Stimulated activated CD8-positive, alpha-beta memory T cell treated with anti-CD3 and anti-CD28 coated beads, Interleukin-2, amount 100 ng/mL, for 48 hours (primary cell): ENCODE results near the gene KCNH1.

ENCODE experiments used
- DNase-seq, 2 donors: peaks; one replicate each; pipeline ENCODE4 v3.0.0-alpha.2; 2020; ENCODE audit warnings: low read depth in 2 of 2

Gene KCNH1

GRCh38 chr1:210878564-210878963 lies 255.4 kb downstream of the KCNH1 start:
- no peak for DNase-seq

GRCh38 chr1:210876275-210876674 lies 257.7 kb downstream of the KCNH1 start:
- DNase-seq, result no peak

- DNase-seq, result no peak
Measured at GRCh38 chr1:210866532-210866931, 267.4 kb downstream of the KCNH1 start.

- DNase-seq, result no peak
Measured at GRCh38 chr1:210857705-210858104, 276.2 kb downstream of the KCNH1 start.

- DNase-seq, result no peak
Measured at GRCh38 chr1:210857146-210857663, 276.7 kb downstream of the KCNH1 start.

- no peak for DNase-seq
Measured at GRCh38 chr1:210855440-210855839, 278.5 kb downstream of the KCNH1 start.

- no peak for DNase-seq
Measured at GRCh38 chr1:210853276-210853675, 280.7 kb downstream of the KCNH1 start.

GRCh38 chr1:210850556-210850955 lies 283.4 kb downstream of the KCNH1 start:
- no peak for DNase-seq

- no peak for DNase-seq
Measured at GRCh38 chr1:210848474-210848873, 285.5 kb downstream of the KCNH1 start.

- no peak for DNase-seq
Measured at GRCh38 chr1:210841926-210842625, 291.9 kb downstream of the KCNH1 start.

GRCh38 chr1:210830034-210831028 lies 303.6 kb downstream of the KCNH1 start:
- DNase-seq, result no peak

- DNase-seq, result no peak
Measured at GRCh38 chr1:210828996-210829596, 304.9 kb downstream of the KCNH1 start.

- no peak for DNase-seq
Measured at GRCh38 chr1:210827481-210827880, 306.5 kb downstream of the KCNH1 start.

- DNase-seq, result no peak
Measured at GRCh38 chr1:210826686-210827085, 307.3 kb downstream of the KCNH1 start.

- no peak for DNase-seq
Measured at GRCh38 chr1:210822932-210823331, 311.0 kb downstream of the KCNH1 start.

- no peak for DNase-seq
Measured at GRCh38 chr1:210822241-210822640, 311.7 kb downstream of the KCNH1 start.

GRCh38 chr1:210821615-210822014 lies 312.3 kb downstream of the KCNH1 start:
- no peak for DNase-seq

GRCh38 chr1:210819266-210819665 lies 314.7 kb downstream of the KCNH1 start:
- no peak for DNase-seq

GRCh38 chr1:210817385-210818275 lies 316.3 kb downstream of the KCNH1 start:
- DNase-seq, result no peak

- no peak for DNase-seq
Measured at GRCh38 chr1:210815641-210816550, 318.1 kb downstream of the KCNH1 start.
